ENCODE measurements around the gene GTF3C5. TPM values are rescaled to one million over a fixed set of nuclear protein-coding genes. Genes with fewer than 3 reads are reported as not detected.

GTF3C5 gene
- total RNA-seq, 1 experiment from 2014 or later = 74.0 TPM

GRCh38 chr9:133107245-133107722 is 76.5 kb downstream of the GTF3C5 start:
- DNase-seq (ENCODE audit: low read depth) = no peak

Other genes starting within 250 kb of the GTF3C5 start
- gene AK8, start 152.7 kb upstream of the GTF3C5 start, total RNA-seq (2014; rRNA removed) = 0.13 TPM in 1 of 2 replicates, not detected in the other
- gene SPACA9, start 152.1 kb upstream of the GTF3C5 start, total RNA-seq (2014; rRNA removed) = 3.5 and 4.1 TPM in 2 replicates
- gene TSC1, start 86.4 kb upstream of the GTF3C5 start, total RNA-seq (2014; rRNA removed) = 23.1 and 27.4 TPM in 2 replicates
- gene GFI1B, start 52.3 kb upstream of the GTF3C5 start, total RNA-seq (2014; rRNA removed) = 0.06 TPM in 1 of 2 replicates, not detected in the other
- 0.51 and 0.57 TPM in 2 replicates for gene CEL, start 31.0 kb downstream of the GTF3C5 start, total RNA-seq (2014; rRNA removed)
- gene RALGDS, start 90.2 kb downstream of the GTF3C5 start, total RNA-seq (2014; rRNA removed) = 15.5 and 17.8 TPM in 2 replicates
- gene GBGT1, start 132.9 kb downstream of the GTF3C5 start, total RNA-seq (2014; rRNA removed) = 0.34 and 1.3 TPM in 2 replicates
- gene OBP2B, start 178.3 kb downstream of the GTF3C5 start, total RNA-seq (2014; rRNA removed) = not detected in 2 replicates
- not detected in 2 replicates for gene ABO, start 244.2 kb downstream of the GTF3C5 start, total RNA-seq (2014; rRNA removed)

Measured in LHCN-M2 (cell line).